ENCODE data around the gene ALG9. TPM values are rescaled to one million over a fixed set of nuclear protein-coding genes. Genes with fewer than 3 reads are reported as not detected.

The ALG9 gene
- total RNA-seq, 5 donors from 2014 or later (not counting 1 experiment from before 2014, with no cell fraction given) = 20.0 to 25.6 (median 24.0) TPM

DNA sequence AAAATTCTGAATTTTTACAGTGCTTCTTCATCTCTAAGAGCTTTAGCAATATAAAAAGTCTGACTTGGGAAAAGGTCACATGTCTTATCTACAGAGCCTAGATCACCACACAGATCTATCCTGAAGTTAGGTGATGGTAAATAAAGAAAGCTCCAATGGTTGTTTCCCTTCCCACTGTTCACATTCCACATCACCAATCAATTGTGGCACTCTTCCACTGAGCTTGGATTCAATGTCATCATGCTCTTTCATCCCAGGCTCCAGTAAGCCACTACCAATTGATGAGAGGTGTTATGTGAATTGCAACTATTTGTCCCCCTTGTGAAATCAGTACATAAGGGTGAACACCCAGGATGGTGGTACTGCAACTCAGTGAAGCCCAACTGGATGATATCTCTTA lies 47.8 kb downstream of the ALG9 start:
- H3K36me3 ChIP-seq (ENCODE audit: control insufficient read depth in 2 of 2, extremely low read depth in 1 of 2, insufficient read depth in 1 of 2, low read length in 1 of 2) = peaks cover 0 to 15% of the 10 kb centered on the region in 2 donors
- H3K4me3 ChIP-seq (ENCODE audit: control insufficient read depth in 1 of 2, extremely low read depth in 1 of 2, low read length in 1 of 2) = no peak overlapping the region
- no peaks in the 10 kb centered on the region for H3K9me3 ChIP-seq
- H3K9me3 Mint-ChIP-seq = no peaks in the 10 kb centered on the region
- H3K27me3 ChIP-seq (replicated peaks in 1 of 2; ENCODE audit: control insufficient read depth in 2 of 2, extremely low read depth in 1 of 2, insufficient read depth in 2 of 2, low read length in 1 of 2) = no peaks in the 10 kb centered on the region
- peaks cover 38% of the 10 kb centered on the region for H3K36me3 Mint-ChIP-seq
- no peak for ATAC-seq (replicated peaks in 1 of 4)
- H3K27ac Mint-ChIP-seq = no peak overlapping the region
- CTCF ChIA-PET = interaction anchor here in 1 of 2 donors (1.0 to 1.6 kb wide), 2 partner anchors 8 to 11 kb away, joined by 3 to 4 read pairs; no protein-coding TSS in a partner anchor
- no peaks in the 10 kb centered on the region for H3K4me1 Mint-ChIP-seq
- no peaks in the 10 kb centered on the region for H3K27me3 Mint-ChIP-seq
- POLR2A ChIA-PET = no interaction called here
- H3K27ac ChIP-seq (ENCODE audit: low read length) = no peak overlapping the region
- DNase-seq = no peak
- H3K4me3 Mint-ChIP-seq = no peak overlapping the region
- H3K4me1 ChIP-seq (ENCODE audit: control insufficient read depth in 1 of 2, extremely low read depth in 1 of 2, insufficient read depth in 2 of 2, low read length in 2 of 2) = no peaks in the 10 kb centered on the region

DNA sequence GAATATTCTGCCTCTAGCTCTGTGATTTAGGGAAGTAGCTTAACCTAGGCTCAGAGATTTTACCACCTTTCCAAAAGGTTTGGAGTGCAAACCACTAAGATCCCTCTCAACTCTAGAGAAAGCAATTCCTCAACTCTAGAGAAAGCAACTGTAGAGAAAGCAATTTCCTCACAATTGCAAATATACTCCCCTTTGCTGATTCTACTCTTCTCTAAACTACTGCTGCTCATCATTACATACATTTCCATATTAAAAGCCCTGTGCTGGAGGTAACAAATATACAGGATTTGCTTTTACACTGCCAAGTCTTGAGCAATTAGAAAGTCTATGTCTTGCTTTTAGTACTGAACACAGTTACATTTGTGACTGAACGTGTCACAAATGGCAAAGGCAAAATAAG lies 48.2 kb downstream of the ALG9 start:
- POLR2A ChIA-PET = no interaction called here
- Histone ChIP-seq H3K27me3 (replicated peaks in 1 of 2; ENCODE audit: control insufficient read depth in 2 of 2, extremely low read depth in 1 of 2, insufficient read depth in 2 of 2, low read length in 1 of 2) (no peaks in the 10 kb centered on the region), H3K27ac (ENCODE audit: low read length) (no peak overlapping the region), H3K4me1 (ENCODE audit: control insufficient read depth in 1 of 2, extremely low read depth in 1 of 2, insufficient read depth in 2 of 2, low read length in 2 of 2) (no peaks in the 10 kb centered on the region), H3K36me3 (ENCODE audit: control insufficient read depth in 2 of 2, extremely low read depth in 1 of 2, insufficient read depth in 1 of 2, low read length in 1 of 2) (peaks cover 0 to 10% of the 10 kb centered on the region in 2 donors), H3K4me3 (ENCODE audit: control insufficient read depth in 1 of 2, extremely low read depth in 1 of 2, low read length in 1 of 2) (no peak overlapping the region), H3K9me3 (no peaks in the 10 kb centered on the region)
- H3K27me3 Mint-ChIP-seq = no peaks in the 10 kb centered on the region
- H3K9me3 Mint-ChIP-seq = no peaks in the 10 kb centered on the region
- DNase-seq = no peak
- no peak overlapping the region for H3K4me3 Mint-ChIP-seq
- ATAC-seq (replicated peaks in 1 of 4) = no peak
- no CpG with 5 or more reads among the region's 1 CpG for WGBS (ENCODE audit: insufficient coverage)
- H3K4me1 Mint-ChIP-seq = no peaks in the 10 kb centered on the region
- CTCF ChIA-PET = interaction anchor here in 1 of 2 donors (0.5 to 1.6 kb wide), 3 partner anchors 9 to 241 kb away, joined by 3 to 4 read pairs (median 3); no protein-coding TSS in a partner anchor
- peaks cover 36% of the 10 kb centered on the region for H3K36me3 Mint-ChIP-seq
- no peak overlapping the region for H3K27ac Mint-ChIP-seq

DNA sequence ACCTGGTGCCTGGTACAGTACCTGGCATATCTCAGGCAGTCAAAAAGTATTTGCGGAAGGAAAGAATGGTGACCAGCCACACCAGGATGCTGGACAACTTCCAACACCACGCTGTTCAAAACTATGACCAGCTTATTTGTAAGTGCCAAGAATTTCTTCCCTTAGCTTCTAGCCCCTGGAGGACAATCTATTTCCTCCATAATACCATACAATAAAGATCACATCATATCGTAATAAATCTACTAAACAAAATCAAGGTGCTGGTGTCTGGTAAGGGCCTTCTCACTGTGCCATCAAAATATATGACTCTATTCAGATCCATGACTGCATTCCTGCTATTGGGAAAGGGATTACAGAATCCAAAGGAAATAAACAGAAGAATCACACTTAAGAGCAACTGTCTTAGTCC lies 51.5 kb downstream of the ALG9 start:
- no peaks in the 10 kb centered on the region for H3K9me3 Mint-ChIP-seq
- H3K4me3 Mint-ChIP-seq = no peak overlapping the region
- ATAC-seq (replicated peaks in 1 of 4) (no peak), DNase-seq (no peak)
- POLR2A ChIA-PET = no interaction called here
- WGBS (ENCODE audit: insufficient coverage) = 94% methylated on average over 2 of the region's 3 CpGs
- Histone ChIP-seq H3K36me3 (ENCODE audit: control insufficient read depth in 2 of 2, extremely low read depth in 1 of 2, insufficient read depth in 1 of 2, low read length in 1 of 2) (peaks cover 0 to 6% of the 10 kb centered on the region in 2 donors), H3K4me3 (ENCODE audit: control insufficient read depth in 1 of 2, extremely low read depth in 1 of 2, low read length in 1 of 2) (no peak overlapping the region), H3K27ac (ENCODE audit: low read length) (no peak overlapping the region), H3K27me3 (replicated peaks in 1 of 2; ENCODE audit: control insufficient read depth in 2 of 2, extremely low read depth in 1 of 2, insufficient read depth in 2 of 2, low read length in 1 of 2) (no peaks in the 10 kb centered on the region), H3K9me3 (no peaks in the 10 kb centered on the region), H3K4me1 (ENCODE audit: control insufficient read depth in 1 of 2, extremely low read depth in 1 of 2, insufficient read depth in 2 of 2, low read length in 2 of 2) (no peaks in the 10 kb centered on the region)
- H3K27me3 Mint-ChIP-seq = no peaks in the 10 kb centered on the region
- H3K4me1 Mint-ChIP-seq = no peaks in the 10 kb centered on the region
- no peak overlapping the region for H3K27ac Mint-ChIP-seq
- CTCF ChIA-PET = no interaction called here
- H3K36me3 Mint-ChIP-seq = peaks cover 42% of the 10 kb centered on the region

GRCh38 chr11:111819161-111819828 lies 52.1 kb downstream of the ALG9 start:
- no peak for DNase-seq
- Histone ChIP-seq H3K27me3 (replicated peaks in 1 of 2; ENCODE audit: control insufficient read depth in 2 of 2, extremely low read depth in 1 of 2, insufficient read depth in 2 of 2, low read length in 1 of 2) (no peaks in the 10 kb centered on the region), H3K4me1 (ENCODE audit: control insufficient read depth in 1 of 2, extremely low read depth in 1 of 2, insufficient read depth in 2 of 2, low read length in 2 of 2) (no peaks in the 10 kb centered on the region), H3K9me3 (no peaks in the 10 kb centered on the region), H3K27ac (ENCODE audit: low read length) (no peak overlapping the region), H3K36me3 (ENCODE audit: control insufficient read depth in 2 of 2, extremely low read depth in 1 of 2, insufficient read depth in 1 of 2, low read length in 1 of 2) (peaks cover 0 to 6% of the 10 kb centered on the region in 2 donors), H3K4me3 (ENCODE audit: control insufficient read depth in 1 of 2, extremely low read depth in 1 of 2, low read length in 1 of 2) (no peak overlapping the region)
- no peaks in the 10 kb centered on the region for H3K4me1 Mint-ChIP-seq
- H3K36me3 Mint-ChIP-seq = peaks cover 45% of the 10 kb centered on the region
- ATAC-seq (replicated peaks in 1 of 4) = no peak
- CTCF ChIA-PET = no interaction called here
- H3K27me3 Mint-ChIP-seq = no peaks in the 10 kb centered on the region
- no peak overlapping the region for H3K4me3 Mint-ChIP-seq
- POLR2A ChIA-PET = no interaction called here
- no peaks in the 10 kb centered on the region for H3K9me3 Mint-ChIP-seq
- no CpG with 5 or more reads among the region's 1 CpG for WGBS (ENCODE audit: insufficient coverage)
- no peak overlapping the region for H3K27ac Mint-ChIP-seq

DNA sequence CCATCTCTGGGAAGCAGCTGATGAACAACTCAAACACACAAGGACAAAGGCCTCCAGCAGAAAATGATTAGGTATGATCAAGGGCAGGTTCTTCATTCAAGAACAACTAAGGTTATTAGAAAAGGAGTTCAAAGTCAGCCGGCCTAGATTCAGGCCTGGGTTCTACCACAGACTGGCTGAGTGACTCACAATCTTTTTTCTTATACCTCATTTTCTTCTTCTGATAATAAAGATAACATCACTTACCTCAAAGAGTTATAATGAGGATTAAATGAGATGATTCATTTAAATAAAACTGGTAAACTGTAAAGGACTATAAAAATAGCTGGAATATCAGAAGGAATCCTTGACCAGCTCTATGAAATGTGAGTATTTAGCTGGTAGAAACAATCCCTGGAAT lies 55.9 kb downstream of the ALG9 start:
- H3K9me3 ChIP-seq = no peaks in the 10 kb centered on the region
- H3K36me3 Mint-ChIP-seq = peaks cover 48% of the 10 kb centered on the region
- peaks cover 0 to 2% of the 10 kb centered on the region in 2 donors for H3K36me3 ChIP-seq (ENCODE audit: control insufficient read depth in 2 of 2, extremely low read depth in 1 of 2, insufficient read depth in 1 of 2, low read length in 1 of 2)
- peaks cover 0 to 4% (median 2%) of the 10 kb centered on the region in 3 donors for H3K4me1 Mint-ChIP-seq
- no CpG with 5 or more reads among the region's 1 CpG for WGBS (ENCODE audit: insufficient coverage)
- DNase-seq (no peak), ATAC-seq (replicated peaks in 1 of 4) (no peak)
- ChIA-PET CTCF (no interaction called here), POLR2A (no interaction called here)
- no peaks in the 10 kb centered on the region for H3K4me1 ChIP-seq (ENCODE audit: control insufficient read depth in 1 of 2, extremely low read depth in 1 of 2, insufficient read depth in 2 of 2, low read length in 2 of 2)
- H3K27ac Mint-ChIP-seq = no peak overlapping the region
- no peaks in the 10 kb centered on the region for H3K27me3 Mint-ChIP-seq
- H3K4me3 Mint-ChIP-seq = no peak overlapping the region
- H3K9me3 Mint-ChIP-seq = no peaks in the 10 kb centered on the region
- no peaks in the 10 kb centered on the region for H3K27me3 ChIP-seq (replicated peaks in 1 of 2; ENCODE audit: control insufficient read depth in 2 of 2, extremely low read depth in 1 of 2, insufficient read depth in 2 of 2, low read length in 1 of 2)
- no peak overlapping the region for H3K4me3 ChIP-seq (ENCODE audit: control insufficient read depth in 1 of 2, extremely low read depth in 1 of 2, low read length in 1 of 2)
- H3K27ac ChIP-seq (ENCODE audit: low read length) = no peak overlapping the region

DNA sequence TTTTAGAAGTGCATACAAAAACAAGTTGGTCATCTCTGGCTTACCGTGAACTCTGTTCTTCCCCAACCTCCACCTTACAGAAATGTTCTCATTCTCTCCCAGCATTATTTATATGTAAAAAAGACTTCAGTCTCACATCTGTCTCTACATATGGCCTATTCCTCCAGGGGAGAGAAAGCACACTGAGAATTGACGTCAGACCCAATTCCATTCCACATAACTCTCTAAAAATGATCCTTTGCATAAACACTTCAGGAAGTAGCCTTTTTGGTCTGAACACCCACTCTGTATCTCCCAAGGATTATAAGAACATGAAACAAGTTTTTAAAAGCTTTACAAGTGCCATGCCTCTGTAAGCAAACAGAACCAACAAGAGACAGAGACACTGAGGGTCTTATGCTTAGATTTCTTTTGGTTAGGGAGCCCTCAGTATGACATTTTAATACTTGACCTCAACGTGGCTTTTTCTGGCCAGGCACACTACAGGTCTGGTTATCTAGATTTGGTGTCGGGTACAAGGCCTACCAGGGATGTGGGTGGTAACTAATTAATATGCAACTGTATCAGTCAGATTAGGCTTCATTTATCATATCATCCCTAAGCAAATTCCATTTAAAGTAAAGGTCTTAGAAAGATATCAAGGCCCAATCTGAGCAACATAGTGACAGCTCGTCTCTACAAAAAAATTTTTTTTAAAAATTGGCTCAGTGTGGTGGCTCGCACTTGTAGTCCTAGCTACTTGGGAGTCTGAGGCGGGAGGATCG lies 56.6 kb downstream of the ALG9 start:
- ChIA-PET POLR2A (no interaction called here), CTCF (no interaction called here)
- 100% methylated on average over 5 of the region's 8 CpGs for WGBS (ENCODE audit: insufficient coverage)
- no peak for ATAC-seq (replicated peaks in 1 of 4)
- Histone ChIP-seq H3K27ac (ENCODE audit: low read length) (no peak overlapping the region), H3K4me3 (ENCODE audit: control insufficient read depth in 1 of 2, extremely low read depth in 1 of 2, low read length in 1 of 2) (no peak overlapping the region), H3K36me3 (ENCODE audit: control insufficient read depth in 2 of 2, extremely low read depth in 1 of 2, insufficient read depth in 1 of 2, low read length in 1 of 2) (peaks cover 0 to 2% of the 10 kb centered on the region in 2 donors), H3K4me1 (ENCODE audit: control insufficient read depth in 1 of 2, extremely low read depth in 1 of 2, insufficient read depth in 2 of 2, low read length in 2 of 2) (no peaks in the 10 kb centered on the region), H3K9me3 (no peaks in the 10 kb centered on the region), H3K27me3 (replicated peaks in 1 of 2; ENCODE audit: control insufficient read depth in 2 of 2, extremely low read depth in 1 of 2, insufficient read depth in 2 of 2, low read length in 1 of 2) (no peaks in the 10 kb centered on the region)
- peaks cover 52% of the 10 kb centered on the region for H3K36me3 Mint-ChIP-seq
- H3K27ac Mint-ChIP-seq = no peak overlapping the region
- H3K9me3 Mint-ChIP-seq = no peaks in the 10 kb centered on the region
- no peak for DNase-seq
- H3K27me3 Mint-ChIP-seq = no peaks in the 10 kb centered on the region
- peaks cover 0 to 4% (median 2%) of the 10 kb centered on the region in 3 donors for H3K4me1 Mint-ChIP-seq
- no peak overlapping the region for H3K4me3 Mint-ChIP-seq
